Measurements from ENCODE around the gene USP2. TPM values are rescaled to one million over a fixed set of nuclear protein-coding genes. Genes with fewer than 3 reads are reported as not detected.

USP2 gene
- total and polyA plus RNA-seq, 7 experiments from 2014 or later, result 0.07 to 1.1 (median 0.43) TPM

- H3K4me1 Mint-ChIP-seq, result peaks cover 0 to 10% (median 6%) of the 10 kb centered on the region in 7 donors
- no peaks in the 10 kb centered on the region for H3K9me3 Mint-ChIP-seq
These were observed 5.9 kb downstream of the USP2 start for GRCh38 chr11:119375337-119376196.

GRCh38 chr11:119374632-119375336 is 6.7 kb downstream of the USP2 start:
- CTCF ChIA-PET, result interaction anchor here (1.1 to 2.7 kb wide), 2 partner anchors 15 to 18 kb away, joined by 3 to 14 read pairs; no protein-coding TSS in a partner anchor
- peaks cover 0 to 10% (median 6%) of the 10 kb centered on the region in 7 donors for H3K4me1 Mint-ChIP-seq
- intact Hi-C loops (cut with micrococcal nuclease), result loop anchor here (1.0 kb wide), 1 partner anchor 18 kb away; no protein-coding TSS in a partner anchor

More at GRCh38 chr11:119375337-119376196, 5.9 kb downstream of the USP2 start:
- Histone ChIP-seq H3K9me3 (ENCODE audit: control insufficient read depth in 2 of 3, low read length in 3 of 3) (no peaks in the 10 kb centered on the region), H3K4me3 (ENCODE audit: low read length) (no peak overlapping the region), H3K27ac (ENCODE audit: low read depth, low read length) (no peak overlapping the region), H3K4me1 (ENCODE audit: control insufficient read depth in 2 of 2, insufficient read depth in 2 of 2, low read length in 2 of 2) (peaks cover 0 to 11% of the 10 kb centered on the region in 2 donors), H3K36me3 (ENCODE audit: control insufficient read depth in 2 of 3, insufficient read depth in 3 of 3, low read length in 3 of 3) (no peaks in the 10 kb centered on the region), H3K27me3 (ENCODE audit: control insufficient read depth in 2 of 2, insufficient read depth in 2 of 2, low read length in 2 of 2) (no peaks in the 10 kb centered on the region)
- POLR2A ChIA-PET, result interaction anchor here (0.7 kb wide), 1 partner anchor 461 kb away, joined by 3 read pairs; no protein-coding TSS in a partner anchor
- Mint-ChIP-seq H3K4me3 (no peak overlapping the region), H3K27ac (no peak overlapping the region), H3K36me3 (no peaks in the 10 kb centered on the region), H3K27me3 (peaks cover 0 to 10% (median 4%) of the 10 kb centered on the region in 5 donors)
- ATAC-seq, result no peak
- no peak for DNase-seq
- CTCF ChIA-PET, result interaction anchor here (0.7 to 2.7 kb wide), 3 partner anchors 14 to 22 kb away, joined by 3 to 14 read pairs (median 3); no protein-coding TSS in a partner anchor
- intact Hi-C loops (cut with micrococcal nuclease), result no loop called here

GRCh38 chr11:119373921-119374631 is 7.4 kb downstream of the USP2 start:
- Histone ChIP-seq H3K27me3 (ENCODE audit: control insufficient read depth in 2 of 2, insufficient read depth in 2 of 2, low read length in 2 of 2) (no peaks in the 10 kb centered on the region), H3K27ac (ENCODE audit: low read depth, low read length) (no peak overlapping the region), H3K4me3 (ENCODE audit: low read length) (no peak overlapping the region), H3K4me1 (ENCODE audit: control insufficient read depth in 2 of 2, insufficient read depth in 2 of 2, low read length in 2 of 2) (peaks cover 0 to 11% of the 10 kb centered on the region in 2 donors), H3K9me3 (ENCODE audit: control insufficient read depth in 2 of 3, low read length in 3 of 3) (no peaks in the 10 kb centered on the region), H3K36me3 (ENCODE audit: control insufficient read depth in 2 of 3, insufficient read depth in 3 of 3, low read length in 3 of 3) (no peaks in the 10 kb centered on the region)
- ChIA-PET POLR2A (interaction anchor here (0.9 kb wide), 1 partner anchor 34 kb away, joined by 3 read pairs; the partner anchor contains the start of gene C1QTNF5), CTCF (interaction anchor here (1.0 to 2.7 kb wide), 5 partner anchors 7 to 36 kb away, joined by 3 to 14 read pairs (median 3); partner anchors contain the start of gene USP2)
- Mint-ChIP-seq H3K27me3 (peaks cover 5 to 23% (median 9%) of the 10 kb centered on the region in 5 donors), H3K36me3 (no peaks in the 10 kb centered on the region), H3K4me3 (no peak overlapping the region), H3K27ac (no peak overlapping the region), H3K9me3 (no peaks in the 10 kb centered on the region), H3K4me1 (peaks cover 0 to 10% (median 6%) of the 10 kb centered on the region in 7 donors)
- ATAC-seq, result peak; percentile 60
- intact Hi-C loops (cut with micrococcal nuclease), result loop anchor here (1.0 kb wide), 1 partner anchor 18 kb away; no protein-coding TSS in a partner anchor
- DNase-seq, result peak in 6 of 9 donors; percentile 23 to 46 (median 28)

More at GRCh38 chr11:119374632-119375336, 6.7 kb downstream of the USP2 start:
- Histone ChIP-seq H3K4me3 (ENCODE audit: low read length) (no peak overlapping the region), H3K36me3 (ENCODE audit: control insufficient read depth in 2 of 3, insufficient read depth in 3 of 3, low read length in 3 of 3) (no peaks in the 10 kb centered on the region), H3K27ac (ENCODE audit: low read depth, low read length) (no peak overlapping the region), H3K27me3 (ENCODE audit: control insufficient read depth in 2 of 2, insufficient read depth in 2 of 2, low read length in 2 of 2) (no peaks in the 10 kb centered on the region), H3K4me1 (ENCODE audit: control insufficient read depth in 2 of 2, insufficient read depth in 2 of 2, low read length in 2 of 2) (peaks cover 0 to 11% of the 10 kb centered on the region in 2 donors), H3K9me3 (ENCODE audit: control insufficient read depth in 2 of 3, low read length in 3 of 3) (no peaks in the 10 kb centered on the region)
- DNase-seq (no peak), ATAC-seq (no peak)
- H3K27me3 Mint-ChIP-seq, result peaks cover 3 to 18% (median 6%) of the 10 kb centered on the region in 5 donors
- POLR2A ChIA-PET, result interaction anchor here (0.7 kb wide), 1 partner anchor 460 kb away, joined by 3 read pairs; no protein-coding TSS in a partner anchor
- H3K36me3 Mint-ChIP-seq, result no peaks in the 10 kb centered on the region
- H3K27ac Mint-ChIP-seq, result no peak overlapping the region
- H3K9me3 Mint-ChIP-seq, result no peaks in the 10 kb centered on the region
- no peak overlapping the region for H3K4me3 Mint-ChIP-seq

GRCh38 chr11:119373059-119373920 is 8.2 kb downstream of the USP2 start:
- Histone ChIP-seq H3K36me3 (ENCODE audit: control insufficient read depth in 2 of 3, insufficient read depth in 3 of 3, low read length in 3 of 3) (no peaks in the 10 kb centered on the region), H3K27ac (ENCODE audit: low read depth, low read length) (no peak overlapping the region), H3K27me3 (ENCODE audit: control insufficient read depth in 2 of 2, insufficient read depth in 2 of 2, low read length in 2 of 2) (peaks cover 0 to 2% of the 10 kb centered on the region in 2 donors), H3K4me1 (ENCODE audit: control insufficient read depth in 2 of 2, insufficient read depth in 2 of 2, low read length in 2 of 2) (peaks cover 0 to 11% of the 10 kb centered on the region in 2 donors), H3K4me3 (ENCODE audit: low read length) (no peak overlapping the region), H3K9me3 (ENCODE audit: control insufficient read depth in 2 of 3, low read length in 3 of 3) (no peaks in the 10 kb centered on the region)
- Mint-ChIP-seq H3K36me3 (no peaks in the 10 kb centered on the region), H3K9me3 (no peaks in the 10 kb centered on the region), H3K4me1 (peaks cover 0 to 10% (median 6%) of the 10 kb centered on the region in 7 donors), H3K4me3 (no peak overlapping the region), H3K27ac (no peak overlapping the region), H3K27me3 (peaks cover 6 to 26% (median 13%) of the 10 kb centered on the region in 5 donors)
- no peak for ATAC-seq
- DNase-seq, result no peak
- CTCF ChIA-PET, result interaction anchor here (1.0 to 2.7 kb wide), 5 partner anchors 8 to 35 kb away, joined by 3 to 14 read pairs (median 3); partner anchors contain the start of gene USP2
- POLR2A ChIA-PET, result interaction anchor here (0.7 to 0.9 kb wide), 2 partner anchors 17 to 33 kb away, joined by 3 to 5 read pairs; partner anchors contain the start of gene C1QTNF5
- intact Hi-C loops (cut with micrococcal nuclease), result no loop called here

GRCh38 chr11:119372260-119373058 is 9.0 kb downstream of the USP2 start:
- Mint-ChIP-seq H3K36me3 (no peaks in the 10 kb centered on the region), H3K27ac (no peak overlapping the region), H3K9me3 (no peaks in the 10 kb centered on the region), H3K4me1 (peaks cover 0 to 10% (median 6%) of the 10 kb centered on the region in 7 donors), H3K27me3 (peaks cover 10 to 34% (median 17%) of the 10 kb centered on the region in 5 donors), H3K4me3 (no peak overlapping the region)
- CTCF ChIA-PET, result interaction anchor here (1.0 to 1.5 kb wide), 3 partner anchors 8 to 10 kb away, joined by 3 read pairs; partner anchors contain the start of gene USP2
- H3K4me1 ChIP-seq (ENCODE audit: control insufficient read depth in 2 of 2, insufficient read depth in 2 of 2, low read length in 2 of 2), result peaks cover 0 to 11% of the 10 kb centered on the region in 2 donors
- H3K9me3 ChIP-seq (ENCODE audit: control insufficient read depth in 2 of 3, low read length in 3 of 3), result no peaks in the 10 kb centered on the region
- H3K4me3 ChIP-seq (ENCODE audit: low read length), result no peak overlapping the region
- ATAC-seq, result no peak
- no peak for DNase-seq
- POLR2A ChIA-PET, result interaction anchor here (0.7 kb wide), 1 partner anchor 17 kb away, joined by 5 read pairs; no protein-coding TSS in a partner anchor
- intact Hi-C loops (cut with micrococcal nuclease), result no loop called here
- peaks cover 0 to 7% of the 10 kb centered on the region in 2 donors for H3K27me3 ChIP-seq (ENCODE audit: control insufficient read depth in 2 of 2, insufficient read depth in 2 of 2, low read length in 2 of 2)
- H3K36me3 ChIP-seq (ENCODE audit: control insufficient read depth in 2 of 3, insufficient read depth in 3 of 3, low read length in 3 of 3), result no peaks in the 10 kb centered on the region
- no peak overlapping the region for H3K27ac ChIP-seq (ENCODE audit: low read depth, low read length)
